ENCODE data around the gene ADAM11. TPM values are rescaled to one million over a fixed set of nuclear protein-coding genes. Genes with fewer than 3 reads are reported as not detected.

The ADAM11 gene
- total and polyA plus RNA-seq, 2 of the 8 experiments (the other 6 are each of a cell fraction or from before 2014, with no cell fraction given): 2.3 to 2.9 TPM

DNA sequence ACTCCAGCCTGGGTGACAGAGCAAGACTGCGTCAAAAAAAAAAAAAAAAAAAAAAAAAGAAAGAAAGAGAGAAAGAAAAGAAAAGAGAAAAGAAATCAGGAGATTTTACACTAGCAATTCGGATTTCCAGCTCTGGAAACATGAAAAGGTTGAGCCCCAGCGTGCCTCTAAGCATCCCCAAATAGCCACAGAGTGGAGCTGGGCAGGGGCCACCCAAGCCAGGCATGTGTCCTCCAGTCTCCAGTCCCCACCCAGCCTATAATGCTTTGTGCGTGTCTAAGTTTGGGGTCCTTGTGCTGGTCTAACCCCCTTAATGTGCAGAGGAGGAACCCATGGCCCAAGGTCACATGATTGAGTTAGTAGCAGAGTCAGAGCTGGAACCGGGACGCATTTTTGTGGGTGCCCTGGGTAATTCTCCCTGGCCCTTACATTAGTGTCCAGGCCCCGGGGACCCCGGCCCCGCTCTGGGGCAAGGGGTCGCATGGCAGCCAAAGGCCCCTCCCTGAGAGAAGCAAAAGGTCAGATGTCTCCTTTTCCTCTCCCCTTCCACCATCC, 19.9 kb downstream of the ADAM11 start:
- no peak overlapping the region for H3K56ac ChIP-seq (replicated peaks; ENCODE audit: insufficient read length, low read depth, low read length)

More for the DNA sequence above, 19.9 kb downstream of the ADAM11 start:
- CTCF ChIA-PET (ENCODE audit: partially characterized antibody): interaction anchor here (0.6 to 26.7 kb wide), 31 partner anchors 8 to 1650 kb away, joined by 3 to 577 read pairs (median 4); partner anchors contain the start of gene HIGD1B
- Histone ChIP-seq H3K18ac (ENCODE audit: extremely low read depth, low read length) (no peak overlapping the region), H2AFZ (ENCODE audit: low read length) (0 out of 2 replicates have a peak overlapping the region, but pooled peaks have one; percentile 37), H4K5ac (ENCODE audit: insufficient read length, low read depth, low read length) (no peak overlapping the region), H2BK5ac (ENCODE audit: low read depth, low read length) (0 out of 2 replicates have a peak overlapping the region, but pooled peaks have one; percentile 61), H3K79me2 (ENCODE audit: control insufficient read depth in 1 of 2, insufficient read depth in 2 of 2, low read length in 2 of 2) (no peaks in the 10 kb centered on the region), H3K4ac (replicated peaks; ENCODE audit: insufficient read length, low read depth, low read length) (no peak overlapping the region), H3K14ac (ENCODE audit: insufficient read length) (no peak overlapping the region), H3K4me2 (ENCODE audit: insufficient read depth in 1 of 2, low read depth in 2 of 2, low read length in 2 of 2) (peak overlapping the region; percentile 0 to 79; a peak in 2 of 4 replicates), H3K9ac (replicated peaks in 1 of 4; ENCODE audit: extremely low read depth in 1 of 4, low read depth in 3 of 4, low read length in 3 of 4) (no peak overlapping the region; a peak in 1 of 7 replicates), H2BK12ac (ENCODE audit: low read depth, low read length) (peak overlapping the region; percentile 50; the same call in 1 of the 2 replicates), H4K20me1 (replicated peaks in 1 of 2; ENCODE audit: control insufficient read depth in 1 of 2, insufficient read depth in 2 of 2, low read length in 2 of 2) (no peaks in the 10 kb centered on the region), H3K4me3 (ENCODE audit: extremely low read depth in 1 of 4, insufficient read depth in 2 of 4, low read depth in 3 of 4, low read length in 4 of 4) (peak overlapping the region in 3 of 4 experiments; percentile 35 to 55 (median 48); a peak in 5 of 8 replicates), H2BK120ac (replicated peaks; ENCODE audit: low read depth, low read length) (peak overlapping the region; percentile 38), H3K36me3 (ENCODE audit: control insufficient read depth in 2 of 4, insufficient read depth in 4 of 4, low read length in 3 of 4) (no peaks in the 10 kb centered on the region), H3K27me3 (replicated peaks in 1 of 4; ENCODE audit: control insufficient read depth in 3 of 4, extremely low read depth in 1 of 4, insufficient read depth in 3 of 4, low read length in 3 of 4) (peaks cover 3 to 18% (median 12%) of the 10 kb centered on the region in 4 experiments; a peak in 6 of 7 replicates), H4K91ac (replicated peaks; ENCODE audit: insufficient read length, low read length) (no peak overlapping the region), H3K4me1 (replicated peaks in 1 of 4; ENCODE audit: control insufficient read depth in 3 of 4, insufficient read depth in 4 of 4, low read length in 3 of 4) (peaks cover 0 to 31% (median 19%) of the 10 kb centered on the region in 4 experiments; a peak in 6 of 7 replicates), H3K79me1 (ENCODE audit: low read depth, low read length) (no peaks in the 10 kb centered on the region), H3K23me2 (ENCODE audit: low read depth, low read length) (peaks cover 6% of the 10 kb centered on the region; the same call in 1 of the 2 replicates), H4K8ac (ENCODE audit: extremely low read depth, insufficient read depth, low read length) (peak overlapping the region; percentile 39; the same call in 1 of the 2 replicates), H3K27ac (ENCODE audit: low read depth, low read length) (no peak overlapping the region), H2BK15ac (ENCODE audit: low read length) (no peak overlapping the region), H3K23ac (ENCODE audit: insufficient read length) (no peak overlapping the region), H2AK5ac (ENCODE audit: low read depth, low read length) (no peak overlapping the region), H2BK20ac (ENCODE audit: low read length) (no peak overlapping the region), H3K9me3 (ENCODE audit: insufficient read depth in 2 of 2, low read depth in 1 of 2, low read length in 1 of 2) (no peaks in the 10 kb centered on the region)
- no peak for DNase-seq (ENCODE audit: low read depth in 1 of 2, low spot score in 2 of 2)
- POLR2A ChIA-PET (ENCODE audit: partially characterized antibody): interaction anchor here (0.6 to 3.3 kb wide), 11 partner anchors 9 to 94 kb away, joined by 3 to 9 read pairs (median 4); partner anchors contain the start of gene HIGD1B
- WGBS, 2 experiments (ENCODE audit: extremely low coverage in 1 of 2, insufficient coverage in 1 of 2, insufficient read length in 1 of 2, insufficient replicate concordance in 2 of 2, low coverage in 1 of 2, low lambda C conversion rate in 2 of 2, missing lambda C conversion rate in 1 of 2): 63% methylated on average over 9 of the region's 10 CpGs; no CpG with 5 or more reads in 1 of the 2 experiments
- no peak for FAIRE-seq
- TF ChIP-seq YY1 (IDR thresholded peaks at IDR 0.05; ENCODE audit: low read depth, low read length): peak; percentile 33; the same call in 1 of the 2 replicates
- no peak for TF ChIP-seq CHD1 (IDR thresholded peaks at IDR 0.05; ENCODE audit: low read depth, low read length)
- no peak for TF ChIP-seq TEAD4 (IDR thresholded peaks at IDR 0.05; ENCODE audit: low read depth, low read length)
- no peak for TF ChIP-seq EP300 (IDR thresholded peaks at IDR 0.05; ENCODE audit: borderline replicate concordance in 1 of 2, low read depth in 2 of 2, low read length in 2 of 2)
- no peak for TF ChIP-seq POLR2A (IDR thresholded peaks at IDR 0.05; ENCODE audit: control extremely low read depth in 1 of 2, low read depth in 2 of 2, low read length in 2 of 2)

Measured in H1 (cell line).